Stimulated activated effector memory CD8-positive, alpha-beta T cell treated with anti-CD3 and anti-CD28 coated beads, Interleukin-12 subunit alpha, Interleukin-12 subunit beta, amount 100 ng/mL, for 72 hours (primary cell): ENCODE data around the gene P2RX4.
"Not testable (repeated sequence)": the region's sequence is repeated elsewhere in the genome, so short reads cannot be mapped to it uniquely, and the experiment has no call there.

Experiments used
- ATAC-seq: fragments of 150-1000 bp; cut with Tn5 transposase; 2 replicates; pipeline ENCODE4 v1.10.0; 2021
- DNase-seq, 2 donors: peaks; one replicate each; pipeline ENCODE4 v3.0.0; 2021 to 2022; ENCODE audit warnings: low spot score in 2 of 2
- H3K27ac Mint-ChIP-seq: one replicate; pipeline ENCODE4 v1.8.0; 2022; ENCODE audit warnings: mild to moderate bottlenecking, mixed read lengths
- H3K36me3 Mint-ChIP-seq: one replicate; pipeline ENCODE4 v1.8.0; 2022; ENCODE audit warnings: mild to moderate bottlenecking, mixed read lengths
- H3K4me1 Mint-ChIP-seq: one replicate; pipeline ENCODE4 v1.8.0; 2022; ENCODE audit warnings: mixed read lengths
- H3K4me3 Mint-ChIP-seq: one replicate; pipeline ENCODE4 v1.8.0; 2022; ENCODE audit warnings: mild to moderate bottlenecking, mixed read lengths
- H3K9me3 Mint-ChIP-seq: one replicate; pipeline ENCODE4 v1.8.0; 2022; ENCODE audit warnings: mixed read lengths

Gene P2RX4

DNA sequence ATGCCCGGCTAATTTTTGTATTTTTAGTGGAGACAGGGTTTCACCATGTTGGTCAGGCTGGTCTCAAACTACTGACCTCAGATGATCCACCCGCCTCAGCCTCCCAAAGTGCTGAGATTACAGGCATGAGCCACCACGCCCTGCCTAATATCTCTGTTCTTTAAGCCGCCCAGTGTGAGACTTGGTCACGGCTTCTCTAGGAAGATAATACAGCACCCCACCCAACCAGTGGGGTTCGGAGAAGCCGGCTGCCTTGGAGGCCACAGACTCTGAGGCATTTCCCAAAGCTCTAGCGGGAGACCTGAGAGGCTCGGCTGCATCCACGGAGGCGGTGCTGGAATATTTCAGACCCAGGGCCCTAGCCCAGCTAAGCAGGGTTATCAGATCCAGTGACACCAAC, 73.0 kb downstream of the P2RX4 start:
- not testable (repeated sequence) for ATAC-seq, H3K9me3 Mint-ChIP-seq, H3K4me1 Mint-ChIP-seq, H3K4me3 Mint-ChIP-seq, DNase-seq, H3K36me3 Mint-ChIP-seq
- peak overlapping the region; percentile 60 for H3K27ac Mint-ChIP-seq

DNA sequence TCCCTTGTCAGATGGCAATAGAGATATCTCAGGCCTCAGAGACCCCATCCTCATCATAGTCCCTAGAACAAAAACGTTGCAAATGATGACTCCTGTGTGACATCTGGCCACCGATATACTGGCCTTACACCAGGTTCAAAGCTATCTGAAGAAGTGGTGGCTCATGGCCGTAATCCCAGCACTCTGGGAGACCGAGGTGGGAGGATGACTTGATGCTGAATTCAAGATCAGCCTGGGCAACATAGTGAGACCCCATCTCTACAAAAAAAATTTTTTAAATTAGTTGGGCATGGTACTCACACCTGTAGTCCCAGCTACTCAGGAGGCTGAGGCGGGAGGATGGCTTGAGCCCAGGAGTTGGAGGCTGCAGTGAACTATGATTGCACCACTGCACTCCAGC, 73.5 kb downstream of the P2RX4 start:
- Mint-ChIP-seq H3K27ac (no peak overlapping the region), H3K4me1 (peaks cover 11% of the 10 kb centered on the region), H3K36me3 (peaks cover 5% of the 10 kb centered on the region), H3K9me3 (no peaks in the 10 kb centered on the region), H3K4me3 (no peak overlapping the region)
- DNase-seq (no peak), ATAC-seq (no peak)
